ENCODE measurements around the gene THAP3.

The THAP3 gene

GRCh38 chr1:6579374-6580118 lies 45.1 kb upstream of the THAP3 start, which contains the start of gene ZBTB48:
TSS of gene ZBTB48 (plus strand) at chr1:6579994. CDS start at chr1:6580610, 616 bp downstream.
- Histone ChIP-seq H3K27ac (ENCODE audit: low read length) (peak within 1 kb of the TSS; percentile 33; the same call in 1 of the 2 replicates), H2AFZ (ENCODE audit: low read length) (peak within 1 kb of the TSS; percentile 83), H3K4me3 (ENCODE audit: low read length) (peak within 1 kb of the TSS; percentile 70)

DNA sequence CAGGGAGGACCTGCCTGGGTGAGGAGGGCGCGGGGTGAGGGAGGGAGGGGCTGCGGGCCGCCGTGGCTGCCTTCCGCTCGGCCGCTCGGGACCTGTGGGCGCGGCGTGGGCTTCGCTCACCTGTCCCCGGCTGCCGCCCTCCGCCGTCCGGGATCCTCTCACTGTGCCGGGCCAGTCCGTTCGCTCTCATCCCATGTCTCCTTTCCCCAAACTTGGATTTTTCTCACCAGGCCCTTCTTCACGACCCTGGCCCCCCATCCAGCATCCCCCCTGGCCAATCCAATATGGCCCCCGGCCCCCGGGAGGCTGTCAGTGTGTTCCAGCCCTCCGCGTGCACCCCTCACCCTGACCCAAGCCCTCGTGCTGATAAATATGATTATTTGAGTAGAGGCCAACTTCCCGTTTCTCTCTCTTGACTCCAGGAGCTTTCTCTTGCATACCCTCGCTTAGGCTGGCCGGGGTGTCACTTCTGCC lies 44.5 kb upstream of the THAP3 start:
- Histone ChIP-seq H3K36me3 (replicated peaks; ENCODE audit: insufficient read depth, low read length) (no peaks in the 10 kb centered on the region), H3K27ac (ENCODE audit: low read length) (peak overlapping the region; percentile 4; the same call in 1 of the 2 replicates), H3K9me3 (replicated peaks; ENCODE audit: insufficient read depth, low read length) (no peaks in the 10 kb centered on the region), H3F3A (ENCODE audit: insufficient read depth, low read length) (no peaks in the 10 kb centered on the region), H3K27me3 (replicated peaks; ENCODE audit: insufficient read depth, low read length) (no peaks in the 10 kb centered on the region), H3K9ac (ENCODE audit: low read length) (peak overlapping the region; percentile 73), H3K9me2 (replicated peaks; ENCODE audit: insufficient read depth, low read length) (no peaks in the 10 kb centered on the region), H3K4me2 (ENCODE audit: low read depth, low read length) (peak overlapping the region; percentile 93), H3K4me3 (ENCODE audit: low read length) (peak overlapping the region; percentile 70), H4K20me1 (ENCODE audit: insufficient read depth, low read length) (no peaks in the 10 kb centered on the region), H3K79me2 (ENCODE audit: low read length) (peaks cover 21% of the 10 kb centered on the region), H2AFZ (ENCODE audit: low read length) (peak overlapping the region; percentile 52), H3K4me1 (ENCODE audit: low read length) (peaks cover 14% of the 10 kb centered on the region)
- DNase-seq: no peak
- TF ChIP-seq CTCF (IDR thresholded peaks at IDR 0.05; ENCODE audit: low read length) (no peak), EZH2phosphoT487 (IDR thresholded peaks at IDR 0.05; ENCODE audit: low read length) (no peak), EZH2 (optimal IDR thresholded peaks at IDR 0.05; ENCODE audit: low read depth, low read length) (no peak)

More at GRCh38 chr1:6579374-6580118, 45.1 kb upstream of the THAP3 start, which contains the start of gene ZBTB48:
- no peaks in the 10 kb centered on the region for H3K9me2 ChIP-seq (replicated peaks; ENCODE audit: insufficient read depth, low read length)
- peaks cover 14% of the 10 kb centered on the region for H3K4me1 ChIP-seq (ENCODE audit: low read length)
- H3F3A ChIP-seq (ENCODE audit: insufficient read depth, low read length): no peaks in the 10 kb centered on the region
- H4K20me1 ChIP-seq (ENCODE audit: insufficient read depth, low read length): no peaks in the 10 kb centered on the region
- no peak for TF ChIP-seq CTCF (IDR thresholded peaks at IDR 0.05; ENCODE audit: low read length)
- no peak for TF ChIP-seq EZH2 (optimal IDR thresholded peaks at IDR 0.05; ENCODE audit: low read depth, low read length)
- TF ChIP-seq EZH2phosphoT487 (IDR thresholded peaks at IDR 0.05; ENCODE audit: low read length): no peak
- H3K4me2 ChIP-seq (ENCODE audit: low read depth, low read length): peak within 1 kb of the TSS; percentile 93
- no peaks in the 10 kb centered on the region for H3K36me3 ChIP-seq (replicated peaks; ENCODE audit: insufficient read depth, low read length)
- peak within 1 kb of the TSS; percentile 73 for H3K9ac ChIP-seq (ENCODE audit: low read length)
- peaks cover 21% of the 10 kb centered on the region for H3K79me2 ChIP-seq (ENCODE audit: low read length)
- no peaks in the 10 kb centered on the region; the same call in 1 of the 2 replicates for H3K27me3 ChIP-seq (replicated peaks; ENCODE audit: insufficient read depth, low read length)
- no peaks in the 10 kb centered on the region for H3K9me3 ChIP-seq (replicated peaks; ENCODE audit: insufficient read depth, low read length)
- DNase-seq: peak; percentile 99

GRCh38 chr1:6580593-6581409 lies 43.9 kb upstream of the THAP3 start:
- Histone ChIP-seq H3K79me2 (ENCODE audit: low read length) (peaks cover 21% of the 10 kb centered on the region), H3K27ac (ENCODE audit: low read length) (peak overlapping the region; percentile 4; the same call in 1 of the 2 replicates), H3K4me2 (ENCODE audit: low read depth, low read length) (peak overlapping the region; percentile 93), H3K9me2 (replicated peaks; ENCODE audit: insufficient read depth, low read length) (no peaks in the 10 kb centered on the region), H3K36me3 (replicated peaks; ENCODE audit: insufficient read depth, low read length) (no peaks in the 10 kb centered on the region), H3F3A (ENCODE audit: insufficient read depth, low read length) (no peaks in the 10 kb centered on the region), H3K4me1 (ENCODE audit: low read length) (peaks cover 14% of the 10 kb centered on the region), H3K9me3 (replicated peaks; ENCODE audit: insufficient read depth, low read length) (no peaks in the 10 kb centered on the region), H3K27me3 (replicated peaks; ENCODE audit: insufficient read depth, low read length) (no peaks in the 10 kb centered on the region), H2AFZ (ENCODE audit: low read length) (peak overlapping the region; percentile 52), H4K20me1 (ENCODE audit: insufficient read depth, low read length) (no peaks in the 10 kb centered on the region), H3K4me3 (ENCODE audit: low read length) (peak overlapping the region; percentile 70), H3K9ac (ENCODE audit: low read length) (peak overlapping the region; percentile 73)
- DNase-seq: no peak
- TF ChIP-seq CTCF (IDR thresholded peaks at IDR 0.05; ENCODE audit: low read length) (no peak), EZH2phosphoT487 (IDR thresholded peaks at IDR 0.05; ENCODE audit: low read length) (no peak), EZH2 (optimal IDR thresholded peaks at IDR 0.05; ENCODE audit: low read depth, low read length) (no peak)
